ENCODE results near the gene DPP6.

- no peak for TF ChIP-seq POLR2A (IDR thresholded peaks at IDR 0.05)
- TF ChIP-seq CTCF (IDR thresholded peaks at IDR 0.05 in 4 of 5, conservative IDR thresholded peaks at IDR 0.05 in 1 of 5): no peak
Measured at GRCh38 chr7:154350892-154351291, 298.7 kb downstream of the DPP6 start.
